GM21381 (cell line): Measurements from ENCODE around the gene FETUB.

Source experiments
- ATAC-seq: cut with Tn5 transposase; IDR thresholded peaks from one replicate; pipeline ENCODE4 v1.9.1; 2021; ENCODE audit warnings: mild to moderate bottlenecking, moderate library complexity; ENCODE audit not compliant: unreplicated experiment

Gene FETUB

GRCh38 chr3:186612721-186613636, 27.2 kb upstream of the FETUB start, which contains the start of gene AHSG:
TSS of gene AHSG (plus strand) at chr3:186613060. CDS start at chr3:186613142, 82 bp downstream.
- ATAC-seq, result no peak

DNA sequence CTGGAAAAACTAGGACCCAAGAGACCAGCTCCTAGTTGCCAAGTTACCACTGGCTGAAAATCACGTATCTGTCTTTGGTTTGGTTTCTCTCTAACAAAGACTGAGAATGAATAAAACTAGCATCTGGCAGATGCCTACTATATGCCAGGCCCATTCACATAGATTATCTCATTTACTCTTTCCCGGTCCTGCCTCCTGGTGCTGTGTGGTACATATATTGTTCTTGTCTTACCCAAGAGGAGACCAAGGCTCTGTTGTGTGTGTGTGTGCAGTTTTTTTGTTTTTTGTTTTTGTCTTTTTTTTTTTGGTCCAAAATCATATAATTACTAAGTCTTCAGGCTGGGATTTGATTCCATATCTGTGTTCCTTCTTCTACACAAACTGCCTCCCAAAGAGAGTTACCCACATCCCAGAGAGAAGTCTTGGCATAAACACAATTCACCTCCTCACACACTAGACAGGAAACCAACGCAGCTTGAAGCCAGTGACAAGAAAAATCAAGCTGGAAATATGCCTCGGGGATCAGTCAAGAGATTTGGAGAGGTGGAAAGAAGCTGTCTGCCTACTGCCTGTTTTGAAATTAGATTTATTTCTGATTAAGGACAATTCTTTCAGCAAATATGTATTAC, 26.4 kb upstream of the FETUB start:
- ATAC-seq, result no peak

- ATAC-seq, result no peak
These were observed 26.0 kb upstream of the FETUB start for GRCh38 chr3:186614266-186614596.

DNA sequence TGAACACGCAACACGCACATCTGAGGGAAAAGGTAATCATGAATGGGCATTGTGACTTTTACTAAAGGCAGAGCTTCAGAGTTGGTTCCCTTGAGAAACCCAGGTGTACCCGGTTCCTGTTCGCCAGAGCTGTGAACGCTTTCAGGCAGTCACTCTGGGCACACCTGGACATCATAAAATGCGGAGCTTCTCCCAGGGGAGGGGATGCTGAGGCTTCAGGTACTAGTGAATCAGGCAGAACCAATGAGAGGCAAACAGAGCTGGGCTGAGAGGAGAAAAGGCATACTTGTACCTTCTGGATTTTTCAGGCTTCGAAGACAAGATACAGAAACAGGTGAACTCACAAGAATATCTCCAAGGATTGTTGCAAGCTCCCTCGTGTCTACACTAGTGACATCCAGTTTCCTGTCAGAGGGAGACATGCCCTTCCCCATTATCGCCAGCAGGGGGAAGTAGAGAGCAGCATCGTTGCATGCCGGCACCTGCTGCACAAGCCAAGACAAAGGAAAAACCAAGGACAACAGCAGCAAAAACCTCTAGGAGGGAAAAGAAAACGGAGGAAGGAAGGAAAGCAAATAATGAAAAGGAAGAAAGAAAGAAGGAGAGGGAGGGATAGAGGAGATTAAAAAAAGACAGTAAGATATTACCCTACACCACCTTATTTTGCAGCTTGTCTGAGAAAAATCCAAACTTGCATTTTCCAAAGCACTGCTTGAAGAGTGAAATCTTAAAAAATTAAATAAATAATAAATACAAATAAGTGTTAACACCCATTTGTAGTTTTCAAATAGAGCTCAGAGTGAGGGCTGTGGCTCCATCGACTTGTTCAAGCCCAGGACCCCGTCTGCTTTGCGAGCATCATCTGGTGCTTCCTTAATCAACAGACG, 25.4 kb upstream of the FETUB start:
- ATAC-seq, result peak; percentile 58

DNA sequence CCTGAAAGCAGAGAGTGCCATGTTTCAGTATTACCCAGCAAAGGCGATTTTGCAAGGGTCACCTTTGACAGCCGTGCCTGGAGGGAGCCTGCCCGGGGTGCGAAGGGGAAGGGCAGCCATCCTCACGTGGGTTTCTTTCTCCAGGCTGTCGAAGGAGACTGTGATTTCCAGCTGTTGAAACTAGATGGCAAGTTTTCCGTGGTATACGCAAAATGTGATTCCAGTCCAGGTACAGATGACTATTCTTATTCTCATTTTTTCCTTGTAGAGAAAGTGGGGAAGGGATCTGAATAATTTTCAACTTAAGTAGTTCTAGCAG, 23.9 kb upstream of the FETUB start:
- no peak for ATAC-seq

DNA sequence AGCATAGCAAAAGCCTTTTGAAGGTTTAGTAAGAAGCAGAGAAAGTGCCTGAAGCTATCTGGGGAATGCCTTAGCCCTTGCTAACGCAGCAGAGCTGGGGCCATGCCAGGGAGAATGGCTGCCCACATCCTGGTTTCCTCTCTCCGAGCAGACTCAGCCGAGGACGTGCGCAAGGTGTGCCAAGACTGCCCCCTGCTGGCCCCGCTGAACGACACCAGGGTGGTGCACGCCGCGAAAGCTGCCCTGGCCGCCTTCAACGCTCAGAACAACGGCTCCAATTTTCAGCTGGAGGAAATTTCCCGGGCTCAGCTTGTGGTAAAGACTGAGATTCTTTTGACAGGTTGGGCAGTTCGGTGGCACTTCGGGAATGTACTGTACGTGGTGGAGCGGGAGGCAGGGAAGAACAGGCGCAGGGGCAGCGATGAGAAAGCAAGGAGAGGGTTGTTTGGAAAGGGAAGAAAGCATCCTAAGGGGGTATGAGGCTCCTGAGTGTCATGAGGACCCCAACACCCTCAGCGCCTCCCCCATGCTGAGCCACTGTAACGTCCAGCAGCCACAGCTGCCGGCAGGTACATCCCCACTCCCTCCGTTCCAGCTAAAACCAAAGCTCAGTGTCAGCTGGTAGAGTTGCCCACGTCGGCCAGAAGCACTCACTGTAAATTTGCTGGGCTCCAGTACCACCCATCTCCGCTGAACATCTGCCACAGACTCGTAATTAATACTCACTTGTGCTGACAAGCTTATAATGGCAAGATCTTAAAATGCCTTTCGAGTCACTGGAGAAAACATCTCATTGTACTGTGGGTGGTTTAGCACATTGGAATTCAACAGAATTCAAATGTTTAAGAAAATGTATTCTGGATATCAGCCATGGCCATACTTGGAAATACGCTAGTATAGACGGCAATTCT, 22.9 kb upstream of the FETUB start:
- peak; percentile 97 for ATAC-seq

- no peak for ATAC-seq
These were observed 21.8 kb upstream of the FETUB start for GRCh38 chr3:186618318-186618938.

DNA sequence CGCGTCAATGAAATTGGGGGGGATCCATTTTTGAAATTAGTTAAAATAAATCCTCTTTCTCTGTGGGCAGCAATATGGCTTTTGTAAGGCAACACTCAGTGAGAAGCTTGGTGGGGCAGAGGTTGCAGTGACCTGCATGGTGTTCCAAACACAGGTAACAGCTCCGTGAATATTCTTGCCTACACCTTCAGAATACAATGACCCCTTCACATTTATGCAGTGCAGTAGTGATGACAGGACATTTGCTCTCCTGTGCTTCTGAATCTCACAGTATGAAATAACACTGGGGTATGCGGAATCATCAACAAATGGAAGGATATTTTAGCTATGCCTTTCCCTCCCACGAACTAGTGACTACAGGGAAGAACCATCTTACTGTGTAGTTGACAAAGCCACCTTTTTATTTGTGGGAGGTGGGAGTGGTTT, 20.4 kb upstream of the FETUB start:
- ATAC-seq, result no peak

DNA sequence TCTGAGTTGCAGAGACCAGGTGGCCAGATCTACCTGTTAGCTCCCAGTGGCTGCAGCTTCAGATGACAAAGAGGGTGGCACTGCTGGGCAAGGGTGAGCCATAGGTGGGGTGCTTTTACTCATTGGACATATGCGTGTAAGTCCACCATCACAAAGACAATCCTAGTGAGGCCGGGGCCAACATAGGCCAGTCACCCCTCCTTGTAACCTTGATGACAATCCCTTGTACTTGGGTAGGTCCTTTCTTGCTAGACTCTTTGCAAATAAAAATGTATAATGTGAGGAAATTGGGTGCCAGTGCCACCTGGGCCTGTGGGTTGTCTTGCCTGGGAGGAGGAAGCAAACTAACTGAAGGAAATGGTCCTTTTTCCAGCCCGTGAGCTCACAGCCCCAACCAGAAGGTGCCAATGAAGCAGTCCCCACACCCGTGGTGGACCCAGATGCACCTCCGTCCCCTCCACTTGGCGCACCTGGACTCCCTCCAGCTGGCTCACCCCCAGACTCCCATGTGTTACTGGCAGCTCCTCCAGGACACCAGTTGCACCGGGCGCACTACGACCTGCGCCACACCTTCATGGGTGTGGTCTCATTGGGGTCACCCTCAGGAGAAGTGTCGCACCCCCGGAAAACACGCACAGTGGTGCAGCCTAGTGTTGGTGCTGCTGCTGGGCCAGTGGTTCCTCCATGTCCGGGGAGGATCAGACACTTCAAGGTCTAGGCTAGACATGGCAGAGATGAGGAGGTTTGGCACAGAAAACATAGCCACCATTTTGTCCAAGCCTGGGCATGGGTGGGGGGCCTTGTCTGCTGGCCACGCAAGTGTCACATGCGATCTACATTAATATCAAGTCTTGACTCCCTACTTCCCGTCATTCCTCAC, 19.7 kb upstream of the FETUB start:
- ATAC-seq, result no peak

DNA sequence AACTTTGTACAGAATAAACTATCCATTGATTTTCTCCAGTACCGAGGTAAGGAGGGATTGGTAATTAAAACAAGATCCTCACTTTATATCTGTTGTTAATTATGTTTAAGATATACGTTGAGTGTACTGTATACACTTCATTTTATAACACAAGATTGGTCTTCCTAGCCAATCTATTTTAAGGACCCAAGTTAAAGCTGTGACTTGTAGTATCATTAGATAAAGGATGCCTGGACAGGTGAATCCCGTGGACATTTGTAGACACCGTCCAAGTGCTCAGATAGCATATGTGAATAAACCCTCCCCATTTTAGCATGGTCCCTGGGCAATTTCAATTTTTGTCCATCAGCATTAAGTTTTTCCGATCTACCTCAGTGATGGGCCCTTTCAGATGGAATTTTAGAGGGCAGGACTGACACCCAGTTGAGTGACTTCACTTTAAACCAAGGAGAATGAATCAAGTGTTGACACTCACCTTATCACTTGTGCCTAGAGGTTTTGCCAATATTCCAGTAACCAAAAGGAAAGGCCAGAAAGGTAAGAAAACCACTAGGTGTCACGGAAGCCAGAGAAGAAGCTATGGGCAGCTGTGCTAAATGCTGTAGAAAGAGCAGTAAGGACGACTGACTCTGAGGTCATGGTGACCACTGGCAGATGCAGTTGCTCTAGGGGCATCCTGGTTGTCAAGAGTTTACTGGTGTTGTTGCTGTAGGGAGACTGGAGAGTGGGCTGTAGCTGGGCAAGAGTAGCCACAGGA, 18.1 kb upstream of the FETUB start:
- ATAC-seq, result no peak

- ATAC-seq, result no peak
These were observed 17.4 kb upstream of the FETUB start for GRCh38 chr3:186622651-186623310.

GRCh38 chr3:186624598-186624997, 15.6 kb upstream of the FETUB start:
- no peak for ATAC-seq

DNA sequence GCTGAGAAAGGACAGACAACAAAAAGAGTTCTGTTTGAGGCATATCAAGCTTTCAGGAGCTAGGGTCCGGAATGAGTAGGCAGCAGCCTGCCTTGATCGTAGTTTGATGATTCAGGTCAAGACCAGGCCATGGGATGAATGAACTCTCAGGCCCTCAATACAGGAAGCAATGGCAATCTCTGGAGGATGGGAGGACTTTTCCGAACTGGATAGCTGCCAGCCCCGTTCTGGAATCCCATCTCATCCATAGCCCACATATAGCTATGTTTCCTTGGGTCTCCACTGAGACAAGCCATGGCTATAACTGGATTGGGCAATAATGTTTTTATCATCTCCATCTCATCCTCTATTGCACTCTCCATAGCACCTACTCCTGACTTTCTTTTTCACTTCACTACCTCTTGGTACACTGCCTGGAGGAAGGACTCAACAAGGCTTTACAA, 14.6 kb upstream of the FETUB start:
- no peak for ATAC-seq

DNA sequence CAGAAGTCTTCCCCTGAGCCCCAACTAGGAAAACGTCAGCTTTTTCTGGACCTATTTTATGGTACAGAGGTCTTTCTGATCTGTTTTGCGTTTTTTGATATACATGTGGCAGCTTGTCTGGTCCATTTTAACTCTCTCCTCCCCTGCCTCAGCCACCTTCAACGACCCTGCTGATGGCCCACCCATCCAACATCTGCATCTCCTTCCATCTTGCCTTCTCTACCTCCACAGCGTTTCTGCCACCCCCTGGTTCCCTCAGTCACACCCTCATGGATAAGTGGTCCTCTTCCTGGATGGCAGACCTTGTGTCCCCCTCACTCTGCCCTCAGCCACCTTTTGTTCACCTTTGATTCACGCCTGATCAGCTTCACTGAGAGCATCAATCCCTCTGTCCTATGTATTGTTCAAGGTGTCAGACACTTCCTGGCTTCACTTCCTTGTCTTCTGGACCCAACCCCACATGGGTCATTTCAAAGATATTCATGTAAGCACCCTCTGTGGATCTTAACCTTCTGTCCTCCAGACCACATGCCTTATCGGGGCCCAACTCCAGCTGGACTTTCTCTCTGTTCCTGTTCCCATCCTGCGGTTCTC, 13.8 kb upstream of the FETUB start:
- no peak for ATAC-seq

- no peak for ATAC-seq
These were observed 12.3 kb upstream of the FETUB start for GRCh38 chr3:186627852-186628414.

DNA sequence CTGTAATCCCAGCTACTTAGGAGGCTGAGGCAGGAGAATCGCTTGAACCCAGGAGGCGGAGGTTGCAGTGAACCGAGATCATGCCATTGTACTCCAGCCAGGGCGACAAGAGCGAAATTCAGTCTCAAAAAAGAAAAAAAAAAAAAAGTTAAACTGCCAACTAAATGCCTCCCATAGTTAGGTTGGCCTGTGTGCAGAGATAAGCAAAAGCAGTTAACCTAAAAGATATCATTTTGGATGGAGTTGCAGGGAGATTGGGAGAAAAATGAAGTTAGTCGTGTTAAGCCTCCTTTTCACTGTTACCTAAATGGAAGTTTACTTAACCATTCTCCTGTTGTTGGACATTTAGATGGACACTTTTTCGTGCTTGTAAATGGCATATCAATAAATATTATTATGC, 11.4 kb upstream of the FETUB start:
- ATAC-seq, result no peak
